OCI-LY7 (cell line): ENCODE measurements around the gene ADAMTS17. TPM values are rescaled to one million over a fixed set of nuclear protein-coding genes. Genes with fewer than 3 reads are reported as not detected.

Source experiments
- BruUV-seq: library from RNA; stranded (reverse); fragments of 400-500 nt; replicated peaks from 2 replicates; lab custom pipeline; 2021; lab: Mats Ljungman, UMichigan
- CTCF ChIA-PET: fragments of 300-600 bp; sonication (Branson Sonifier 250); formaldehyde crosslinking; loops from one replicate; lab custom pipeline; 2022; ENCODE audit warnings: antibody characterized with exemption; ENCODE audit not compliant: unreplicated experiment; lab: Charles Lee
- POLR2A ChIA-PET: fragments of 300-600 bp; sonication (Branson Sonifier 250); formaldehyde crosslinking; loops from one replicate; lab custom pipeline; 2022; ENCODE audit warnings: antibody characterized with exemption; lab: Charles Lee
- DNase-seq: peaks from one replicate; pipeline ENCODE4 v3.0.0-alpha.2; 2015; ENCODE audit warnings: low spot score
- H2AFZ ChIP-seq: fragments of 200-600 bp; sonication (generic), shearing (Covaris generic); 2 replicates; pipeline ENCODE4 v1.6.1; 2014; ENCODE audit warnings: mild to moderate bottlenecking, antibody characterized with exemption, low read length, moderate library complexity
- H3K27ac ChIP-seq: fragments of 200-600 bp; sonication (generic); 2 replicates; pipeline ENCODE4 v1.5.1; 2014; ENCODE audit warnings: mixed run types, low read depth, mild to moderate bottlenecking, moderate library complexity, low read length, inconsistent platforms; ENCODE audit not compliant: poor library complexity, severe bottlenecking
- H3K36me3 ChIP-seq: fragments of 200-600 bp; sonication (generic); 2 replicates; pipeline ENCODE4 v1.6.1; 2014; ENCODE audit warnings: mild to moderate bottlenecking, antibody characterized with exemption, low read length, moderate library complexity, mixed read lengths; ENCODE audit not compliant: insufficient read depth
- H3K4me1 ChIP-seq: fragments of 200-600 bp; sonication (generic); 2 replicates; pipeline ENCODE4 v1.5.1; 2014; ENCODE audit warnings: mild to moderate bottlenecking, low read length; ENCODE audit not compliant: insufficient read depth, poor library complexity, severe bottlenecking
- H3K4me2 ChIP-seq: fragments of 200-600 bp; sonication (generic); 2 replicates; pipeline ENCODE4 v1.6.1; 2014; ENCODE audit warnings: mild to moderate bottlenecking, low read length
- H3K4me3 ChIP-seq: fragments of 200-600 bp; sonication (generic); 2 replicates; pipeline ENCODE4 v1.5.1; 2014; ENCODE audit warnings: mild to moderate bottlenecking, low read depth, low read length; ENCODE audit not compliant: poor library complexity, severe bottlenecking
- H3K79me2 ChIP-seq: fragments of 200-600 bp; sonication (generic); 2 replicates; pipeline ENCODE4 v1.6.1; 2016; ENCODE audit warnings: low read depth, mild to moderate bottlenecking, low read length, moderate library complexity, mixed read lengths; ENCODE audit not compliant: insufficient read depth
- H3K9me2 ChIP-seq: fragments of 200-600 bp; sonication (generic); 2 replicates; pipeline ENCODE4 v1.6.1; 2016; ENCODE audit warnings: mild to moderate bottlenecking, low read length, mixed read lengths; ENCODE audit not compliant: insufficient read depth
- H3K9me3 ChIP-seq: fragments of 200-600 bp; sonication (generic); 2 replicates; pipeline ENCODE4 v1.6.1; 2014; ENCODE audit warnings: mild to moderate bottlenecking, mixed run types, low read length, mixed read lengths
- H4K20me1 ChIP-seq: fragments of 200-600 bp; sonication (generic); 2 replicates; pipeline ENCODE4 v1.6.1; 2014; ENCODE audit warnings: mild to moderate bottlenecking, antibody characterized with exemption, low read length, moderate library complexity, mixed read lengths; ENCODE audit not compliant: insufficient read depth
- CTCF ChIP-seq: fragments of 200-600 bp; sonication (generic); conservative IDR thresholded peaks from 2 replicates; pipeline ENCODE4 v1.5.1; 2014; ENCODE audit warnings: mild to moderate bottlenecking, antibody characterized with exemption, low read length, moderate library complexity, mixed read lengths
- EZH2phosphoT487 ChIP-seq: fragments of 200-600 bp; sonication (generic); IDR thresholded peaks from 2 replicates; pipeline ENCODE4 v1.6.1; 2018; ENCODE audit warnings: low read depth, borderline replicate concordance, mild to moderate bottlenecking, mixed run types, antibody characterized with exemption, low read length, moderate library complexity, mixed read lengths
- intact Hi-C: fragments of 100-400 bp; cut with micrococcal nuclease; formaldehyde crosslinking; loops from one replicate; pipeline ENCODE4 v1.10.0; 2022; ENCODE audit not compliant: unreplicated experiment
- total RNA-seq, 2 experiments: library from RNA; depleted of rRNA in 1 of 2; stranded (reverse); fragments of >200 nt in 1 of 2; shearing (Covaris generic) in 1 of 2; gene quantifications; 2 replicates each; pipeline ENCODE4 v1.2.3, GENCODE V29; 2014 to 2022

ADAMTS17 gene
- total RNA-seq, 2 experiments from 2014 or later, result not detected

GRCh38 chr15:100310041-100310405, 31.8 kb downstream of the ADAMTS17 start:
- no peaks in the 10 kb centered on the region for H3K9me3 ChIP-seq
- no peaks in the 10 kb centered on the region for H4K20me1 ChIP-seq
- ChIA-PET POLR2A (no interaction called here), CTCF (no interaction called here)
- H3K9me2 ChIP-seq, result no peaks in the 10 kb centered on the region
- no peak overlapping the region for H3K4me3 ChIP-seq
- intact Hi-C loops, result no loop called here
- no peak overlapping the region for H3K4me2 ChIP-seq
- no peaks in the 10 kb centered on the region for H3K79me2 ChIP-seq
- no peak overlapping the region for H2AFZ ChIP-seq
- H3K27ac ChIP-seq, result no peak overlapping the region
- no peak for DNase-seq
- BruUV-seq, result no TSS peak
- H3K4me1 ChIP-seq, result no peaks in the 10 kb centered on the region
- no peaks in the 10 kb centered on the region for H3K36me3 ChIP-seq
- TF ChIP-seq CTCF, result no peak
- no peak for TF ChIP-seq EZH2phosphoT487

GRCh38 chr15:100309109-100310040, 32.4 kb downstream of the ADAMTS17 start:
- Histone ChIP-seq H3K4me2 (no peak overlapping the region), H3K36me3 (no peaks in the 10 kb centered on the region), H3K79me2 (no peaks in the 10 kb centered on the region), H3K27ac (no peak overlapping the region), H3K9me3 (no peaks in the 10 kb centered on the region), H3K9me2 (no peaks in the 10 kb centered on the region), H3K4me1 (no peaks in the 10 kb centered on the region), H3K4me3 (no peak overlapping the region), H4K20me1 (no peaks in the 10 kb centered on the region), H2AFZ (no peak overlapping the region)
- POLR2A ChIA-PET, result no interaction called here
- CTCF ChIA-PET, result no interaction called here
- no peak for TF ChIP-seq CTCF
- TF ChIP-seq EZH2phosphoT487, result no peak
- intact Hi-C loops, result no loop called here
- BruUV-seq, result no TSS peak
- DNase-seq, result no peak

GRCh38 chr15:100308608-100309007, 33.2 kb downstream of the ADAMTS17 start:
- POLR2A ChIA-PET, result no interaction called here
- DNase-seq, result no peak
- Histone ChIP-seq H2AFZ (no peak overlapping the region), H3K27ac (no peak overlapping the region), H3K4me3 (no peak overlapping the region), H4K20me1 (no peaks in the 10 kb centered on the region), H3K9me3 (no peaks in the 10 kb centered on the region), H3K79me2 (no peaks in the 10 kb centered on the region), H3K36me3 (no peaks in the 10 kb centered on the region), H3K4me1 (no peaks in the 10 kb centered on the region), H3K4me2 (no peak overlapping the region), H3K9me2 (no peaks in the 10 kb centered on the region)
- no TSS peak for BruUV-seq
- intact Hi-C loops, result no loop called here
- CTCF ChIA-PET, result no interaction called here
- TF ChIP-seq CTCF (no peak), EZH2phosphoT487 (no peak)
